Gastroesophageal sphincter (tissue), 3 donors: ENCODE results near the gene TSPAN8.

Source experiments
- CTCF ChIP-seq, 4 experiments: fragments of 200-600 bp in 2 of 4; fragments of 450-650 bp in 2 of 4; sonication (generic) in 1 of 4; IDR thresholded peaks; one replicate each; pipeline ENCODE4 v1.5.1; 2017 to 2019; ENCODE audit warnings: antibody characterized with exemption in 4 of 4, mild to moderate bottlenecking in 2 of 4, moderate library complexity in 2 of 4
- POLR2AphosphoS5 ChIP-seq: sonication (generic); formaldehyde crosslinking; IDR thresholded peaks from one replicate; pipeline ENCODE4 v1.6.1; 2017; ENCODE audit warnings: antibody characterized with exemption

- TF ChIP-seq CTCF (IDR thresholded peaks at IDR 0.05) (no peak), POLR2AphosphoS5 (no peak)
Observed at GRCh38 chr12:71201136-71201679, 43.4 kb upstream of the TSPAN8 start.
